Pancreas (tissue), 10 donors: ENCODE measurements around the gene MTSS2. TPM values are rescaled to one million over a fixed set of nuclear protein-coding genes. Genes with fewer than 3 reads are reported as not detected.

Experiments used
- ATAC-seq, 4 donors: fragments of 200-7000 bp; cut with Tn5 transposase; one replicate each; pipeline versions ENCODE4 v1.8.0 to v1.9.1; 2020; ENCODE audit warnings: mild to moderate bottlenecking in 4 of 4, moderate library complexity in 4 of 4
- DNase-seq, 6 donors: peaks; one replicate each; pipeline ENCODE4 v3.0.0-alpha.2; 2020
- FAIRE-seq: peaks from 2 replicates; lab custom pipeline; 2012; peaks lifted over from hg19 to GRCh38; lab: Jason Lieb, UNC
- H3K27ac ChIP-seq, 4 donors: fragments of 200-600 bp; sonication (generic); 1 replicate in 3 of 4; 2 replicates in 1 of 4; pipeline versions ENCODE4 v1.5.0 to v1.8.0; 2020
- H3K27me3 ChIP-seq, 4 donors: fragments of 200-600 bp; one replicate each; pipeline ENCODE4 v1.8.0; 2021
- H3K36me3 ChIP-seq, 3 donors: fragments of 200-600 bp; sonication (generic) in 1 of 3; one replicate each; pipeline versions ENCODE4 v1.5.0 to v1.8.0; 2020 to 2021
- H3K4me1 ChIP-seq, 3 donors: fragments of 200-600 bp; one replicate each; pipeline ENCODE4 v1.8.0; 2021
- H3K4me3 ChIP-seq, 4 donors: fragments of 200-600 bp; sonication (generic) in 2 of 4; one replicate each; pipeline versions ENCODE4 v1.5.0 to v1.8.0; 2020 to 2021
- H3K9me3 ChIP-seq, 4 donors: fragments of 200-600 bp; one replicate each; pipeline ENCODE4 v1.8.0; 2021
- WGBS, 2 donors: extraction: QIAGEN DNeasy Blood & Tissue Kit; methylation state at CpG; one replicate each; pipeline ENCODE4 v1.1.7; 2013; 5-methylcytosine and 5-hydroxymethylcytosine counted together
- intact Hi-C, 3 donors: fragments of 100-400 bp; cut with DNase I; formaldehyde crosslinking; loops; one replicate each; pipeline versions ENCODE4 v1.11.1 to v1.14.2; 2022
- polyA plus RNA-seq, 2 donors: library from polyadenylated mRNA; stranded (reverse); fragments of 200-250 nt; gene quantifications; one replicate each; pipeline ENCODE4 v1.2.3, GENCODE V29; 2013
- total RNA-seq, 6 donors: library from RNA; stranded (reverse); fragmentation: NEBNext Ultra II Directional in 4 of 6; extraction: Animal tissue kit (Norgen Biotek cat#: 25700) in 4 of 6; gene quantifications; one replicate each; pipeline versions ENCODE4 v1.2.1 to v1.2.4, GENCODE V29; 2021 to 2023
- TF ChIP-seq, protein P1 (sequence below), 4 donors: fragments of 200-600 bp; sonication (generic) in 3 of 4; IDR thresholded peaks; one replicate each; pipeline versions ENCODE4 v1.5.0 to v1.8.0; 2021; ENCODE audit warnings: antibody characterized with exemption in 4 of 4
- donor health status: healthy with polysubstance abuse.
- donor health status: DM: no; HTN: no; CAD: no; lungs with moderate emphysema.
- donor health status: DM: no; HTN: no; CAD: no.
- donor health status: control.
- donor health status: control.
- donor health status: Bipolar disorder and iron deficiency.
- donor health status: DM: yes; HTN: yes; CAD: no.
- donor health status: DM: no; HTN: no; CAD: no.
- donor health status: DM: no; HTN: no; CAD: no.
- donor health status: DM: yes; HTN: yes; CAD: no.

Gene MTSS2
- total and polyA plus RNA-seq, 8 donors = 5.0 to 39.1 (median 9.8) TPM

DNA sequence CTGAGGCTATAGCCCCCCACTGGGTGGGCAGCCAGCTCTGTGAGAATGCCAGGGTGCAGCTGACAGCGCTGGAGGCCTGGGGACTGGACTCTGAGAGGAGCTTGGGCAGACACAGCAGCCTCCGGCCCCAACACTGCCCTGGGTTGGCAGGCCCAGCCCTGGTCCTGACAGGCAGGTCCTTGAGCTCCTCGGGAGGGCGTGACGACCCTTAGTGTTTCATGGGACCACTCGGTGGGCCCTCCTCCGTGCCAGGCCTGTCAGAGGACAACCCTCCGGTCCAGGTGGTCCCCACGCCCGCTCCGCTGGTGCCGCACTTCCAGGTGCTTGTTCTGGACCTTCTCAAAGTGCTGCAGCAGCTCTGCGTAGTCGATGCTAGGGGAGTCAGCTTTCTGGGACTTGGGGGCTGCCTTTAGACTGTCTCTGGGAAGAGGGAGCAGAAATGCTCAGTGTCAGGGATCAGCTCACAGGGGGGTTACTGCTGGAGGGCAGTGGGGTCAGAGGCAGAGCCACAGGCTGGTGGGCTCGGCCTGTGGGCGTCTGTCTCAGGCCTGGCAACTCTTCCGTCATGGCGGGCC lies 1.9 kb upstream of the MTSS2 start:
- H3K36me3 ChIP-seq = no peaks in the 10 kb centered on the region
- H3K27ac ChIP-seq = peak overlapping the region in 2 of 4 donors; percentile 28
- H3K9me3 ChIP-seq = no peaks in the 10 kb centered on the region
- 88 to 89% methylated on average over 18 of the region's 18 CpGs for WGBS, 2 donors
- ATAC-seq (no peak), FAIRE-seq (no peak), DNase-seq (peak in 2 of 6 donors; percentile 19 to 74)
- intact Hi-C loops = no loop called here
- no peaks in the 10 kb centered on the region for H3K4me1 ChIP-seq
- TF ChIP-seq, protein P1, sequence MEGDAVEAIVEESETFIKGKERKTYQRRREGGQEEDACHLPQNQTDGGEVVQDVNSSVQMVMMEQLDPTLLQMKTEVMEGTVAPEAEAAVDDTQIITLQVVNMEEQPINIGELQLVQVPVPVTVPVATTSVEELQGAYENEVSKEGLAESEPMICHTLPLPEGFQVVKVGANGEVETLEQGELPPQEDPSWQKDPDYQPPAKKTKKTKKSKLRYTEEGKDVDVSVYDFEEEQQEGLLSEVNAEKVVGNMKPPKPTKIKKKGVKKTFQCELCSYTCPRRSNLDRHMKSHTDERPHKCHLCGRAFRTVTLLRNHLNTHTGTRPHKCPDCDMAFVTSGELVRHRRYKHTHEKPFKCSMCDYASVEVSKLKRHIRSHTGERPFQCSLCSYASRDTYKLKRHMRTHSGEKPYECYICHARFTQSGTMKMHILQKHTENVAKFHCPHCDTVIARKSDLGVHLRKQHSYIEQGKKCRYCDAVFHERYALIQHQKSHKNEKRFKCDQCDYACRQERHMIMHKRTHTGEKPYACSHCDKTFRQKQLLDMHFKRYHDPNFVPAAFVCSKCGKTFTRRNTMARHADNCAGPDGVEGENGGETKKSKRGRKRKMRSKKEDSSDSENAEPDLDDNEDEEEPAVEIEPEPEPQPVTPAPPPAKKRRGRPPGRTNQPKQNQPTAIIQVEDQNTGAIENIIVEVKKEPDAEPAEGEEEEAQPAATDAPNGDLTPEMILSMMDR (IDR thresholded peaks at IDR 0.05) = no peak
- no peak overlapping the region for H3K4me3 ChIP-seq
- no peaks in the 10 kb centered on the region for H3K27me3 ChIP-seq

GRCh38 chr16:70687102-70687511 lies 1.3 kb upstream of the MTSS2 start:
- FAIRE-seq (no peak), ATAC-seq (no peak), DNase-seq (peak in 1 of 6 donors; percentile 60)
- intact Hi-C loops = no loop called here
- Histone ChIP-seq H3K4me3 (no peak overlapping the region), H3K27ac (no peak overlapping the region), H3K4me1 (no peaks in the 10 kb centered on the region), H3K36me3 (no peaks in the 10 kb centered on the region), H3K27me3 (no peaks in the 10 kb centered on the region), H3K9me3 (no peaks in the 10 kb centered on the region)
- TF ChIP-seq, protein P1 (IDR thresholded peaks at IDR 0.05) = no peak
- WGBS, 2 donors = 77% methylated on average over 5 of the region's 5 CpGs

GRCh38 chr16:70686376-70687101 lies 686 bp upstream of the MTSS2 start:
- intact Hi-C loops = no loop called here

DNA sequence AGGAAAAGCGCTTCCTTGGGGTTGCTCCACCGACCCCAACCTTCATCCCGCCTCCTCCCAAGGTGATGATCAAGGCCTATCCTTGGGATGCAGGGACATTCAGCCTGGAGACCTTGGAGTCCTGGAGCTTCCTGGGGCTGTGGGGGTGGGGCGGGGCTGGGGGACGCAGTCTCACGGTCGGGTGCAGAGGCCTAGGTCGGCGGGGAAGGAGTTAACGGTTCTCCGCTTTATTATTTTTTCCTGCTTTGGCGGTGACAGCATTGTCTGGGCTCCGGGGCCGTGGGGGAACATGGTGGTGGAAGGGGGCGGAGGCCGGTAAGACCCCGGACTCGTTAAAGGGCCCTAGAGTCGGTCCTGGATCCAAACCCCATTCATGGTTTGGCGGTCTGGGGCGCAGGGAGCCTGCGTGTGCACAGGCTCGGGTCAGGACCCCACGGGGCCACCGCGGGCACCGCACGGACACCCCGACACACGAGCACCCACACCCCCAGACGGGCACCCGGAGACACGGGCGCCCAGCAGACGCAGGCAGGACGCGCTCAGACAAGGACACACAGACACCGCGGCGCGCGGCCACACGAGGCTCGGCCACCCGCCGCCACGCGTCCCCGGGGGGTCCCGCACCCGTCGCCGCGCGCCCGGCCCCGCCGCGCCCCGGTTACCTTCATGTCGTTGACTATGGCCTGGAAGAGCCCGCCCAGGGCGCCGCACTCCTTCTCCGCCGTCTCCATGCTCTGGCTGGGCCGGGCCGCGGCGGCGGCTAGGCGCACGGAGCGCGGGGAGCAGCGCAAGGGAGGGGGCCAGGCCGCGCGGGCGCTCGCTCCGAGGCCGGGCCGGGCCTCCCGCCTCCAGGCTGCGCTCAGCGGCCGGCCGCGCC lies 554 bp downstream of the MTSS2 start:
- Histone ChIP-seq H3K27ac (peak overlapping the region in 3 of 4 donors; percentile 23 to 58 (median 55)), H3K4me1 (peaks cover 0 to 4% (median 0%) of the 10 kb centered on the region in 3 donors), H3K4me3 (peak overlapping the region; percentile 52 to 70 (median 55)), H3K9me3 (no peaks in the 10 kb centered on the region), H3K27me3 (no peaks in the 10 kb centered on the region), H3K36me3 (no peaks in the 10 kb centered on the region)
- intact Hi-C loops = no loop called here
- no peak for FAIRE-seq
- TF ChIP-seq, protein P1 (IDR thresholded peaks at IDR 0.05) = no peak
- peak in 4 of 6 donors; percentile 37 to 81 (median 62) for DNase-seq
- peak; percentile 5 to 46 (median 18) for ATAC-seq
- 3% methylated on average over 64 to 90 of the region's 90 CpGs for WGBS, 2 donors

More at GRCh38 chr16:70686376-70687101, 686 bp upstream of the MTSS2 start:
- H3K36me3 ChIP-seq = no peaks in the 10 kb centered on the region
- no peak for FAIRE-seq
- H3K27ac ChIP-seq = peak overlapping the region in 3 of 4 donors; percentile 12 to 57 (median 46)
- H3K9me3 ChIP-seq = no peaks in the 10 kb centered on the region
- WGBS, 2 donors = 46 to 50% methylated on average over 29 of the region's 29 CpGs
- TF ChIP-seq, protein P1 (IDR thresholded peaks at IDR 0.05) = no peak
- H3K27me3 ChIP-seq = no peaks in the 10 kb centered on the region
- H3K4me1 ChIP-seq = peaks cover 0 to under 1% (median 0%) of the 10 kb centered on the region in 3 donors
- H3K4me3 ChIP-seq = peak overlapping the region in 3 of 4 donors; percentile 19 to 70 (median 57)
- peak in 1 of 6 donors; percentile 81 for DNase-seq
- ATAC-seq = peak in 2 of 4 donors; percentile 5 to 6
